HUES6 (cell line): ENCODE measurements around the gene SPATA32.

Experiments
- H3K27ac ChIP-seq: 2 replicates; pipeline ENCODE4 v1.7.0; 2013; ENCODE audit warnings: low read depth, mild to moderate bottlenecking, low read length, inconsistent platforms
- H3K27me3 ChIP-seq: 2 replicates; pipeline ENCODE4 v1.6.1; 2013; ENCODE audit warnings: low read length; ENCODE audit not compliant: control insufficient read depth, insufficient read depth
- H3K36me3 ChIP-seq: 2 replicates; pipeline ENCODE4 v1.6.1; 2013; ENCODE audit warnings: low read length; ENCODE audit not compliant: control insufficient read depth, insufficient read depth
- H3K4me1 ChIP-seq: 2 replicates; pipeline ENCODE4 v1.6.1; 2013; ENCODE audit warnings: low read length; ENCODE audit not compliant: control insufficient read depth, insufficient read depth
- H3K4me3 ChIP-seq: 2 replicates; pipeline ENCODE4 v1.5.1; 2013; ENCODE audit warnings: low read depth, low read length
- H3K9ac ChIP-seq: one replicate; pipeline ENCODE4 v1.6.1; 2013; ENCODE audit warnings: mild to moderate bottlenecking, low read length
- H3K9me3 ChIP-seq: 2 replicates; pipeline ENCODE4 v1.6.1; 2013; ENCODE audit warnings: low read depth, low read length; ENCODE audit not compliant: control insufficient read depth, insufficient read depth

The SPATA32 gene

GRCh38 chr17:45218895-45219661 lies 42.8 kb downstream of the SPATA32 start:
- no peaks in the 10 kb centered on the region for H3K9me3 ChIP-seq
- no peak overlapping the region for H3K27ac ChIP-seq
- peaks cover 9% of the 10 kb centered on the region for H3K4me1 ChIP-seq
- H3K9ac ChIP-seq = no peak overlapping the region
- peaks cover 50% of the 10 kb centered on the region for H3K27me3 ChIP-seq
- no peaks in the 10 kb centered on the region for H3K36me3 ChIP-seq
- H3K4me3 ChIP-seq = no peak overlapping the region
